ENCODE results near the gene MYO3B.

GRCh38 chr2:170345607-170346006, 167.7 kb downstream of the MYO3B start:
- TF ChIP-seq CTCF (IDR thresholded peaks at IDR 0.05) (no peak), EZH2 (IDR thresholded peaks at IDR 0.05; ENCODE audit: borderline replicate concordance, insufficient read depth, low read depth, low read length, poor library complexity, severe bottlenecking) (no peak)

Data from B cell (primary cell).